K562 (cell line): ENCODE results near the gene KIF6. TPM values are rescaled to one million over a fixed set of nuclear protein-coding genes. Genes with fewer than 3 reads are reported as not detected.

ENCODE experiments used
- ATAC-seq: fragments of 200-7000 bp; cut with Tn5 transposase; 3 replicates; pipeline ENCODE4 v1.9.1; 2020; ENCODE audit warnings: moderate library complexity
- BruUV-seq: library from RNA; stranded (reverse); fragments of 400-500 nt; replicated peaks from 2 replicates; lab custom pipeline; 2021; lab: Mats Ljungman, UMichigan
- CTCF ChIA-PET: fragments of 300-600 bp; formaldehyde crosslinking; extraction: SDS; loops from one replicate; lab custom pipeline; 2021; ENCODE audit warnings: low intra/inter-chr PET ratio; lab: Yijun Ruan, JAX
- POLR2A ChIA-PET: fragments of 300-600, 350-650 bp; sonication (Branson Sonifier 250); formaldehyde crosslinking; extraction: SDS; loops from one replicate; lab custom pipeline; 2021; ENCODE audit warnings: antibody characterized with exemption, inconsistent platforms; lab: Yijun Ruan, JAX
- DNase-seq, 4 experiments: peaks; one replicate each; pipeline versions ENCODE4 v3.0.0 to v3.0.0-alpha.2; 2011 to 2018; ENCODE audit warnings: low spot score in 3 of 4, mixed read lengths in 3 of 4; ENCODE audit errors: extremely low read depth in 1 of 4
- FAIRE-seq: peaks from 2 replicates; lab custom pipeline; 2011; peaks lifted over from hg19 to GRCh38; lab: Jason Lieb, UNC
- H2AFZ ChIP-seq: 2 replicates; pipeline ENCODE4 v1.6.0; 2011; ENCODE audit warnings: low read depth, low read length, control low read depth, inconsistent platforms
- H3K27ac ChIP-seq: fragments of 200-600 bp; 3 replicates; pipeline ENCODE4 v1.8.0; 2011; ENCODE audit warnings: low read depth, mild to moderate bottlenecking, control low read depth, inconsistent platforms, low read length, moderate library complexity, mixed read lengths; ENCODE audit errors: extremely low read depth
- H3K27me3 ChIP-seq, 2 experiments: fragments of 300-600 bp in 1 of 2; 2 replicates in 1 of 2; 3 replicates in 1 of 2; pipeline versions ENCODE4 v1.6.0 to v1.8.0; 2011; ENCODE audit warnings: inconsistent platforms in 2 of 2, low read length in 2 of 2, mild to moderate bottlenecking in 1 of 2, mixed read lengths in 1 of 2, moderate library complexity in 1 of 2; ENCODE audit not compliant: control insufficient read depth in 2 of 2, insufficient read depth in 2 of 2
- H3K36me3 ChIP-seq: fragments of 300-600 bp; 3 replicates; pipeline ENCODE4 v1.8.0; 2011; ENCODE audit warnings: mild to moderate bottlenecking, low read length, inconsistent platforms; ENCODE audit not compliant: control insufficient read depth, insufficient read depth
- H3K4me1 ChIP-seq, 2 experiments: fragments of 200-600 bp in 1 of 2; replicated peaks in 1 of 2; 2 replicates in 1 of 2; 3 replicates in 1 of 2; pipeline versions ENCODE4 v1.5.1 to v1.8.0; 2011; ENCODE audit warnings: inconsistent platforms in 2 of 2, low read length in 2 of 2, mild to moderate bottlenecking in 1 of 2, mixed read lengths in 1 of 2, moderate library complexity in 1 of 2; ENCODE audit not compliant: control insufficient read depth in 2 of 2, insufficient read depth in 2 of 2
- H3K4me2 ChIP-seq: 2 replicates; pipeline ENCODE4 v1.6.1; 2011; ENCODE audit warnings: low read length, control low read depth, inconsistent platforms, mixed read lengths; ENCODE audit not compliant: insufficient read depth
- H3K4me3 ChIP-seq: fragments of 200-600 bp; sonication (generic), shearing (Covaris generic); 2 replicates; pipeline ENCODE4 v1.5.1; 2016; ENCODE audit warnings: control low read depth, inconsistent platforms
- H3K79me2 ChIP-seq: fragments of 200-600 bp; 3 replicates; pipeline ENCODE4 v1.8.0; 2011; ENCODE audit warnings: low read length, inconsistent platforms; ENCODE audit not compliant: control insufficient read depth, insufficient read depth
- H3K9ac ChIP-seq, 2 experiments: 2 replicates each; pipeline versions ENCODE4 v1.6.0 to v1.6.1; 2011; ENCODE audit warnings: low read depth in 2 of 2, low read length in 2 of 2, control low read depth in 1 of 2, inconsistent platforms in 1 of 2, mild to moderate bottlenecking in 1 of 2, mixed read lengths in 1 of 2; ENCODE audit not compliant: insufficient read depth in 1 of 2
- H3K9me1 ChIP-seq: one replicate; pipeline ENCODE4 v1.6.0; 2011; ENCODE audit warnings: inconsistent platforms, mild to moderate bottlenecking, low read length, moderate library complexity; ENCODE audit not compliant: control insufficient read depth, insufficient read depth
- H3K9me3 ChIP-seq: replicated peaks from 2 replicates; pipeline ENCODE4 v1.5.1; 2011; ENCODE audit warnings: low read depth, low read length, inconsistent platforms; ENCODE audit not compliant: control insufficient read depth, insufficient read depth
- H4K20me1 ChIP-seq: replicated peaks from 2 replicates; pipeline ENCODE4 v1.6.1; 2011; ENCODE audit warnings: low read length, inconsistent platforms, mixed read lengths; ENCODE audit not compliant: control insufficient read depth, insufficient read depth
- ARID2 ChIP-seq: fragments of 450-650 bp; IDR thresholded peaks from 2 replicates; pipeline ENCODE4 v1.6.1; 2017; ENCODE audit warnings: antibody characterized with exemption, mild to moderate bottlenecking
- BCOR ChIP-seq: fragments of 450-650 bp; IDR thresholded peaks from 2 replicates; pipeline ENCODE4 v1.6.1; 2016
- CHD2 ChIP-seq: IDR thresholded peaks from 2 replicates; pipeline ENCODE4 v1.6.1; 2011; ENCODE audit warnings: low read depth, low read length
- CTCF ChIP-seq, 3 experiments: IDR thresholded peaks in 2 of 3; conservative IDR thresholded peaks in 1 of 3; 2 replicates each; pipeline ENCODE4 v1.5.1; 2011 to 2012; ENCODE audit warnings: low read length in 3 of 3, mild to moderate bottlenecking in 3 of 3, control low read depth in 2 of 3, improper control_type of control experiment in 1 of 3, inconsistent platforms in 1 of 3, low read depth in 1 of 3, mixed read lengths in 1 of 3, moderate library complexity in 1 of 3; ENCODE audit not compliant: insufficient read depth in 2 of 3
- HLTF ChIP-seq: fragments of 450-650 bp; IDR thresholded peaks from 2 replicates; pipeline ENCODE4 v1.6.1; 2016
- HSF4 ChIP-seq: fragments of 250-450 bp; sonication (Bioruptor Pico); IDR thresholded peaks from 2 replicates; pipeline ENCODE4 v2.1.2; 2022; ENCODE audit warnings: mild to moderate bottlenecking, moderate library complexity, borderline replicate concordance
- JUN ChIP-seq, 2 experiments: sonication (generic) in 1 of 2; formaldehyde crosslinking in 1 of 2; IDR thresholded peaks; 2 replicates each; pipeline versions ENCODE4 v1.6.1 to v1.8.0; 2012 to 2022; ENCODE audit warnings: borderline replicate concordance in 2 of 2, mild to moderate bottlenecking in 2 of 2, improper control_type of control experiment in 1 of 2, low read depth in 1 of 2, low read length in 1 of 2, missing genetic modification reagents in 1 of 2
- KLF13 ChIP-seq: fragments of 450-650 bp; IDR thresholded peaks from 2 replicates; pipeline ENCODE4 v1.6.1; 2016; ENCODE audit warnings: missing genetic modification characterization, low read depth, mild to moderate bottlenecking, missing compliant biosample characterization, moderate library complexity, borderline replicate concordance
- NCOA4 ChIP-seq: fragments of 450-650 bp; IDR thresholded peaks from 2 replicates; pipeline ENCODE4 v1.6.1; 2018; ENCODE audit warnings: mild to moderate bottlenecking; ENCODE audit not compliant: partially characterized antibody
- PTRF ChIP-seq: fragments of 450-650 bp; IDR thresholded peaks from 2 replicates; pipeline ENCODE4 v1.6.1; 2016; ENCODE audit warnings: mild to moderate bottlenecking, missing genetic modification characterization, missing compliant biosample characterization
- RAD21 ChIP-seq, 2 experiments: fragments of 250-450 bp in 1 of 2; fragments of 450-650 bp in 1 of 2; sonication (Bioruptor Pico) in 1 of 2; formaldehyde crosslinking in 1 of 2; IDR thresholded peaks in 1 of 2; conservative IDR thresholded peaks in 1 of 2; 2 replicates each; pipeline versions ENCODE4 v1.4.0 to v1.8.0; 2020 to 2022; ENCODE audit warnings: mild to moderate bottlenecking in 2 of 2, moderate library complexity in 1 of 2
- RB1 ChIP-seq: fragments of 450-650 bp; IDR thresholded peaks from 2 replicates; pipeline ENCODE4 v1.6.1; 2017; ENCODE audit warnings: low read depth, mild to moderate bottlenecking
- SIN3B ChIP-seq: fragments of 450-650 bp; IDR thresholded peaks from 2 replicates; pipeline ENCODE4 v1.6.1; 2017; ENCODE audit warnings: low read depth, mild to moderate bottlenecking, moderate library complexity
- SNRNP70 ChIP-seq: fragments of 200-400 bp; formaldehyde crosslinking; optimal IDR thresholded peaks from 2 replicates; pipeline ENCODE3; 2017; ENCODE audit warnings: low read depth, low read length
- XRCC4 ChIP-seq: IDR thresholded peaks from one replicate; pipeline ENCODE4 v1.6.1; 2011; ENCODE audit not compliant: insufficient read depth, insufficient read length; ENCODE audit errors: extremely low read depth
- ZBTB7A ChIP-seq: IDR thresholded peaks from 2 replicates; pipeline ENCODE4 v1.6.1; 2011; ENCODE audit warnings: low read depth, mild to moderate bottlenecking, low read length, moderate library complexity, borderline replicate concordance; ENCODE audit not compliant: control insufficient read depth
- ZNF699 ChIP-seq: fragments of 250-450 bp; sonication (Bioruptor Pico); IDR thresholded peaks from 2 replicates; pipeline ENCODE4 v1.8.0; 2021; ENCODE audit warnings: mild to moderate bottlenecking, moderate library complexity; ENCODE audit not compliant: insufficient replicate concordance
- WGBS: fragments of 100-300 bp; shearing (Covaris generic); methylation state at CpG from one replicate; pipeline ENCODE4 v1.1.6; 2016; ENCODE audit warnings: low coverage, mixed read lengths; ENCODE audit not compliant: insufficient coverage; ENCODE audit errors: missing lambda C conversion rate; 5-methylcytosine and 5-hydroxymethylcytosine counted together
- in situ Hi-C: fragments of 300-500 bp; cut with MboI; formaldehyde crosslinking; loops from 4 replicates; pipeline ENCODE4 v1.15.0; 2018; ENCODE audit warnings: inconsistent platforms, mixed read lengths
- intact Hi-C: fragments of 100-400 bp; cut with micrococcal nuclease; formaldehyde crosslinking; loops from 2 replicates; pipeline ENCODE4 v1.14.2; 2022
- polyA plus RNA-seq, 8 experiments: library from polyadenylated mRNA; depleted of rRNA in 4 of 8; stranded (reverse) in 5 of 8; unstranded in 3 of 8; fragments of >200 nt; fragmentation: Nextera tagmentation in 2 of 8; fragmentation: Illumina TruSeq in 1 of 8; extraction: Ambion mirVana in 2 of 8; extraction: Trizol in 1 of 8; gene quantifications; 2 replicates each; pipeline versions ENCODE4 v1.2.1 to v1.2.3, GENCODE V29; 2011 to 2014; ENCODE audit warnings: inconsistent platforms in 1 of 8, missing spikeins in 1 of 8
- total RNA-seq, 7 experiments: library from RNA; depleted of rRNA in 6 of 7; stranded (reverse); fragments of >200 nt in 6 of 7; fragmentation: Illumina TruSeq in 2 of 7; extraction: Trizol in 2 of 7; gene quantifications; 2 replicates each; pipeline versions ENCODE4 v1.2.1 to v1.2.3, GENCODE V29; 2011 to 2021; ENCODE audit warnings: low replicate concordance in 1 of 7
- TF ChIP-seq, protein P1 (sequence below), 2 experiments: IDR thresholded peaks; 2 replicates each; pipeline ENCODE4 v1.6.1; 2012; ENCODE audit warnings: improper control_type of control experiment in 2 of 2, low read depth in 2 of 2, low read length in 2 of 2, borderline replicate concordance in 1 of 2

KIF6 gene
- total and polyA plus RNA-seq, 9 of the 15 experiments (the other 6 are each of a cell fraction or from before 2014, with no cell fraction given) = not detected

- BruUV-seq = no TSS peak
- ChIA-PET POLR2A (interaction anchor here (1.0 kb wide), 1 partner anchor 120 kb away, joined by 3 read pairs; no protein-coding TSS in a partner anchor), CTCF (interaction anchor here (0.7 to 4.0 kb wide), 3 partner anchors 135 to 200 kb away, joined by 3 to 84 read pairs (median 6); no protein-coding TSS in a partner anchor)
- peak overlapping the region in 1 of 2 experiments; percentile 54; a peak in 1 of 4 replicates for H3K9ac ChIP-seq
- no peaks in the 10 kb centered on the region for H3K36me3 ChIP-seq
- in situ Hi-C loops = loop anchor here (5.0 kb wide), 2 partner anchors 134 to 429 kb away; no protein-coding TSS in a partner anchor
- H3K9me3 ChIP-seq = no peaks in the 10 kb centered on the region
- WGBS = 4% methylated on average over 7 of the region's 7 CpGs
- DNase-seq (peak; percentile 81 to 91 (median 88)), FAIRE-seq (peak; percentile 86), ATAC-seq (peak; percentile 91)
- peaks cover 35 to 67% of the 10 kb centered on the region in 2 experiments for H3K27me3 ChIP-seq
- H3K9me1 ChIP-seq = peaks cover 7% of the 10 kb centered on the region
- no peaks in the 10 kb centered on the region for H3K79me2 ChIP-seq
- no peak overlapping the region for H3K4me3 ChIP-seq
- H2AFZ ChIP-seq = no peak overlapping the region
- no peak overlapping the region for H3K4me2 ChIP-seq
- H3K4me1 ChIP-seq = peaks cover 0 to 17% of the 10 kb centered on the region in 2 experiments; a peak in 3 of 5 replicates
- intact Hi-C loops = loop anchor here (1.0 to 5.0 kb wide), 3 partner anchors 73 to 328 kb away; partner anchors contain the start of gene KCNK5
- H3K27ac ChIP-seq = no peak overlapping the region
- H4K20me1 ChIP-seq = peaks cover 13% of the 10 kb centered on the region; the same call in 1 of the 2 replicates
- 0 out of 2 replicates have a peak, but pooled peaks have one; percentile 17 for TF ChIP-seq RB1
- TF ChIP-seq SNRNP70 = no peak
- TF ChIP-seq BCOR = peak; percentile 49; the same call in 1 of the 2 replicates
- no peak for TF ChIP-seq SIN3B
- peak; percentile 45 to 65; a peak in 3 of 4 replicates for TF ChIP-seq RAD21 (CRISPR knock-in tag; conservative IDR thresholded peaks at IDR 0.05 in 1 of 2, IDR thresholded peaks at IDR 0.05 in 1 of 2)
- TF ChIP-seq, protein P1, sequence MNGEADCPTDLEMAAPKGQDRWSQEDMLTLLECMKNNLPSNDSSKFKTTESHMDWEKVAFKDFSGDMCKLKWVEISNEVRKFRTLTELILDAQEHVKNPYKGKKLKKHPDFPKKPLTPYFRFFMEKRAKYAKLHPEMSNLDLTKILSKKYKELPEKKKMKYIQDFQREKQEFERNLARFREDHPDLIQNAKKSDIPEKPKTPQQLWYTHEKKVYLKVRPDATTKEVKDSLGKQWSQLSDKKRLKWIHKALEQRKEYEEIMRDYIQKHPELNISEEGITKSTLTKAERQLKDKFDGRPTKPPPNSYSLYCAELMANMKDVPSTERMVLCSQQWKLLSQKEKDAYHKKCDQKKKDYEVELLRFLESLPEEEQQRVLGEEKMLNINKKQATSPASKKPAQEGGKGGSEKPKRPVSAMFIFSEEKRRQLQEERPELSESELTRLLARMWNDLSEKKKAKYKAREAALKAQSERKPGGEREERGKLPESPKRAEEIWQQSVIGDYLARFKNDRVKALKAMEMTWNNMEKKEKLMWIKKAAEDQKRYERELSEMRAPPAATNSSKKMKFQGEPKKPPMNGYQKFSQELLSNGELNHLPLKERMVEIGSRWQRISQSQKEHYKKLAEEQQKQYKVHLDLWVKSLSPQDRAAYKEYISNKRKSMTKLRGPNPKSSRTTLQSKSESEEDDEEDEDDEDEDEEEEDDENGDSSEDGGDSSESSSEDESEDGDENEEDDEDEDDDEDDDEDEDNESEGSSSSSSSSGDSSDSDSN (IDR thresholded peaks at IDR 0.05; ENCODE audit: borderline replicate concordance in 1 of 2, low read depth in 2 of 2, low read length in 2 of 2) = no peak
- peak; percentile 77 to 88 (median 86) for TF ChIP-seq CTCF (IDR thresholded peaks at IDR 0.05 in 2 of 3, conservative IDR thresholded peaks at IDR 0.05 in 1 of 3; ENCODE audit: insufficient read depth in 2 of 3, low read depth in 1 of 3, low read length in 3 of 3)
- TF ChIP-seq PTRF (tag) = no peak
- no peak for TF ChIP-seq JUN (IDR thresholded peaks at IDR 0.05; ENCODE audit: borderline replicate concordance, low read depth, low read length)
- no peak for TF ChIP-seq JUN (CRISPR knock-in tag; IDR thresholded peaks at IDR 0.05; ENCODE audit: borderline replicate concordance)
- TF ChIP-seq NCOA4 = no peak
- TF ChIP-seq ZBTB7A = peak; percentile 20; the same call in 1 of the 2 replicates
- no peak for TF ChIP-seq ARID2
- no peak for TF ChIP-seq HSF4 (CRISPR knock-in tag)
- no peak for TF ChIP-seq XRCC4
- TF ChIP-seq KLF13 = no peak
- no peak for TF ChIP-seq ZNF699
- no peak for TF ChIP-seq CHD2
- TF ChIP-seq HLTF = no peak
Measured at GRCh38 chr6:39301606-39302005, 423.6 kb downstream of the KIF6 start.
